HAP-1 (cell line): ENCODE results near the gene SLC18B1.

Source experiments
- DNase-seq, 2 experiments: peaks; one replicate each; pipeline ENCODE4 v3.0.0-alpha.2; 2016 to 2020; ENCODE audit warnings: low spot score in 2 of 2
- H3K27me3 ChIP-seq: fragments of 250-450 bp; sonication (Bioruptor Pico); 2 replicates; pipeline ENCODE4 v1.5.1; 2020; ENCODE audit warnings: low read depth, mild to moderate bottlenecking, moderate library complexity
- H3K36me3 ChIP-seq: fragments of 250-450 bp; sonication (Bioruptor Pico); replicated peaks from 2 replicates; pipeline ENCODE4 v1.5.1; 2020; ENCODE audit warnings: mild to moderate bottlenecking
- H3K4me1 ChIP-seq: fragments of 250-450 bp; sonication (Bioruptor Pico); 2 replicates; pipeline ENCODE4 v1.5.1; 2020; ENCODE audit warnings: mild to moderate bottlenecking
- H3K4me3 ChIP-seq: fragments of 250-450 bp; sonication (Bioruptor Pico); 2 replicates; pipeline ENCODE4 v1.5.1; 2020; ENCODE audit warnings: mild to moderate bottlenecking, moderate library complexity
- H3K9me3 ChIP-seq: fragments of 250-450 bp; sonication (Bioruptor Pico); 2 replicates; pipeline ENCODE4 v1.5.1; 2020; ENCODE audit warnings: mild to moderate bottlenecking, moderate library complexity
- in situ Hi-C: fragments of 300-500 bp; cut with MboI; formaldehyde crosslinking; loops from 3 replicates; pipeline ENCODE4 v1.14.3; 2020; ENCODE audit warnings: low sequenced_read_pairs, inconsistent platforms, mixed read lengths

The SLC18B1 gene

DNA sequence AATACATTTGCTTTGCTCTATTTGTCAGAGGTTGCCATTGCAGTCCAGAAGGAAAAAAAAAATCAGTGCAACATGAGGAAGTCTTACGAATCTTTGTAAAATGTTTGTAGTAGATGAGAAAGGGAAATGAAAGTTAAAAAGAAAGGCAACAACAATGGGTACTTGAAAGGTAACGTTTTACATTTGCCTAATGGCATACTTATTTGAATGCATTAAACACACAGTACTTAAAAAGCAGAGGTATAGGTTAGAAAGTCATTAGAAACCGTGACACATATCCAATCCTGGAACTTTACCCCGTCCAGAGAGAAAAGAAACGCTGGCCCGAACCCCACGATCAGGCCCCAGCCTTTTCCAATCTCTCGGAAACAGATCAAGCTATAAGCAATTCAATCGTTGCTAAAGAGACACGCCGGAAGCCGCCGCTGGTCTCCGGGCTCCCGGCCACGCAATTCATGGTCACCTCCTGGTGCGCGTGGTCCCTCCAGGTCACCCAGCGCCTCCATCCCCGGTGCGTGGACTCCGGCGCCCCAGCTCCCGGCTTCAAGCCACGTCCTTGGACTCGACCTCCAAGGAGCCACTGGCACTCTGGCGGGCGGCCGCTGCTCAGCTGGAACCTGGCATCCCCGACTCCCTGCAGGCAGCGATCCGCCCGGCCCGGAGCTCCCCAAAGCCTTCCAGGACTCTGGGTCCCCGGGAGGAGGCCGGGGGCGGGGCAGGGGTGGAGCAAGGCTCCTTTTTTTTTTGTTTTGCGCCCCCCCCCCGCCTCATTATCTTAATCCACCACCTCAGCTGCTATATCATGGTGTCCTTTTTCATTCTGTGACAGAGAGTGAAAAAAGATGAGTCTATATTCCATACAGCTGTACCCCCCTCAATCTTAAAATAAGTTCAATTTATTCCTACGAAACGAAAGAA, at the start of gene SLC18B1:
Gene SLC18B1, minus strand, starts transcription at position 687 of the 918 bp plus-strand sequence. Its CDS starts 181 bp downstream, at position 506.
- peak in 1 of 2 experiments; percentile 72 for DNase-seq
- H3K9me3 ChIP-seq = no peaks in the 10 kb centered on the region
- H3K4me1 ChIP-seq = peaks cover 3% of the 10 kb centered on the region
- H3K4me3 ChIP-seq = peak within 1 kb of the TSS; percentile 68
- no peaks in the 10 kb centered on the region for H3K27me3 ChIP-seq
- in situ Hi-C loops = loop anchor here (25.0 kb wide), 1 partner anchor 511 kb away; no protein-coding TSS in a partner anchor
- H3K36me3 ChIP-seq = peaks cover 12% of the 10 kb centered on the region

DNA sequence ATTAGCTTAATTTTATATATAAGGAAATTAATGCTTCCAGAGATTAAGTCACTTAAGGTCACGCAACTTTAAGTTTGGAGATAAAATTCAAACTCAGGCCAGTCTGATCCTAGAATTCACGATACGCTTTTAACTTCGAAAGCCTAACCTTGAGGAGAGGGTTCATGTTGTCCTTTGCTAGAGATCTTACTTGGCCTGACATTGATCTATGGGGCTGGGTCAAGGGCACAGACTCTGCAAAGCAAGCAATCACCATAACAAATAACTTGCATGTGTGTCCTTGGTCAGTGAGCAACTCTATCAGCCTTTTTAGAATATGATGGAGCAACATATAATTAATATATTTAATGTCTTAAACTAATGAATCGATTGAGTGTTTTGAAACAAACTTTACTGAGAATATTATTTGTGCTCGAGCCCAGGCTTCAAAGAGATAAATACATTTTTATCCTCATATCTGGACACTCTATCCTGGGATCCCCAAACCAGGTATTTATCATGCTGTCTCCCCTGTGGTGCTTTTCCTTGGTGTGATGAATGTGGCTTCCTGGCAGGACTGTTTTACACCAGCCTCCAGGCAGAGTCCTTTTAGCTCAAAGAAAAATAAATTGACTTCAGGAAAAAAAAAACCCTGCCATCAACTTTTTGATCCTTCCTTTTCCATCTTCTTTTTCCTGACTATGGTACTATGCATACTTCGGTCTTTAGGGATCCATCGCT, 45.0 kb upstream of the SLC18B1 start:
- H3K36me3 ChIP-seq = no peaks in the 10 kb centered on the region
- in situ Hi-C loops = no loop called here
- DNase-seq = no peak
- no peaks in the 10 kb centered on the region for H3K9me3 ChIP-seq
- no peaks in the 10 kb centered on the region for H3K27me3 ChIP-seq
- H3K4me1 ChIP-seq = no peaks in the 10 kb centered on the region
- no peak overlapping the region for H3K4me3 ChIP-seq

- in situ Hi-C loops = no loop called here
- Histone ChIP-seq H3K36me3 (no peaks in the 10 kb centered on the region), H3K9me3 (no peaks in the 10 kb centered on the region), H3K4me1 (no peaks in the 10 kb centered on the region), H3K4me3 (no peak overlapping the region), H3K27me3 (no peaks in the 10 kb centered on the region)
- DNase-seq = no peak
Observed at GRCh38 chr6:132841966-132842365, 43.5 kb upstream of the SLC18B1 start.

DNA sequence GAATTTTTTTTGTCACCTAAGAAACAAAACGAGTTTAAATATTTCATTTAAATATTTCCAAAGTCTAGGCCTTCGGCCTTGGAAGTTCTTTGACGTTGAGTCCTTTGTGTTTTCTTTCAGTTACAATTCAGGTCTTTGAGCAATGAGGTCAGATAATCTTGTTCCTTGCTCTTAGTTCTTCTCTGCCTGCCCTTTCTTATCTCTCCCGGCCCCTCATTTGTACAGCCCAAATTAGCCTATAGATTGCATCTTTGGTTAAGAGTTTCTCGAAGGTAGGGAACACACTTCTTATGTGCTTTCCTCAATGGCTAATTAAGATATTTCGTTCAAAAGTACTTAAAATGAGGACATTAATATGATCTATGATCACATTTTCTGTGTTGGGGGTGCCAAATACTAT, 34.5 kb upstream of the SLC18B1 start:
- in situ Hi-C loops = loop anchor here (10.0 kb wide), 1 partner anchor 112 kb away; no protein-coding TSS in a partner anchor
- H3K27me3 ChIP-seq = no peaks in the 10 kb centered on the region
- H3K9me3 ChIP-seq = no peaks in the 10 kb centered on the region
- no peaks in the 10 kb centered on the region for H3K36me3 ChIP-seq
- no peak for DNase-seq
- H3K4me1 ChIP-seq = peaks cover 11% of the 10 kb centered on the region
- no peak overlapping the region for H3K4me3 ChIP-seq

DNA sequence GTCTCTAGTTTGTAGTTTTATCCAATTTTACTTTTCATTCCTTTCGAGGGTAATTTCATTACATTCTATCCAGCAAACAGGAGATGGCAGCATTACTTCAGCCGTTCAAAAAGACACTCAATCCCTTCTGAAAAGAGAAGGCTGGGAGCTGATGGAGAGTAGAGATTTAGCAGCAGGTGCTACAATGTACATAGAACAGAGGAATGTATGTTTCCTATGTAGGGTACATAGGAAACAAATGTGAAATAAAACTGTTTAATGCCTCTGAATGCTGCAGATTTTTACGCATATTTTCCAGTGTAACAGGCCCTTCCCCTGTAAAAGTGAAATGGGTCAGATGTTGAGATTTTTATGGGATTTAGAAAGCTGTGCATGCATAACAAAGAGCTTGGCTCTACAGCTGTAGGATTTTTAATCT, 31.9 kb upstream of the SLC18B1 start:
- Histone ChIP-seq H3K36me3 (no peaks in the 10 kb centered on the region), H3K27me3 (no peaks in the 10 kb centered on the region), H3K4me3 (no peak overlapping the region), H3K9me3 (no peaks in the 10 kb centered on the region), H3K4me1 (peaks cover 11% of the 10 kb centered on the region)
- in situ Hi-C loops = loop anchor here (10.0 kb wide), 1 partner anchor 114 kb away; no protein-coding TSS in a partner anchor
- DNase-seq = peak; percentile 58 to 87

GRCh38 chr6:132820629-132821381, 22.4 kb upstream of the SLC18B1 start:
- in situ Hi-C loops = loop anchor here (10.0 kb wide), 1 partner anchor 734 kb away; no protein-coding TSS in a partner anchor
- no peaks in the 10 kb centered on the region for H3K27me3 ChIP-seq
- peak; percentile 42 to 47 for DNase-seq
- H3K36me3 ChIP-seq = peaks cover 37% of the 10 kb centered on the region
- H3K9me3 ChIP-seq = no peaks in the 10 kb centered on the region
- H3K4me3 ChIP-seq = no peak overlapping the region
- H3K4me1 ChIP-seq = peaks cover 34% of the 10 kb centered on the region

DNA sequence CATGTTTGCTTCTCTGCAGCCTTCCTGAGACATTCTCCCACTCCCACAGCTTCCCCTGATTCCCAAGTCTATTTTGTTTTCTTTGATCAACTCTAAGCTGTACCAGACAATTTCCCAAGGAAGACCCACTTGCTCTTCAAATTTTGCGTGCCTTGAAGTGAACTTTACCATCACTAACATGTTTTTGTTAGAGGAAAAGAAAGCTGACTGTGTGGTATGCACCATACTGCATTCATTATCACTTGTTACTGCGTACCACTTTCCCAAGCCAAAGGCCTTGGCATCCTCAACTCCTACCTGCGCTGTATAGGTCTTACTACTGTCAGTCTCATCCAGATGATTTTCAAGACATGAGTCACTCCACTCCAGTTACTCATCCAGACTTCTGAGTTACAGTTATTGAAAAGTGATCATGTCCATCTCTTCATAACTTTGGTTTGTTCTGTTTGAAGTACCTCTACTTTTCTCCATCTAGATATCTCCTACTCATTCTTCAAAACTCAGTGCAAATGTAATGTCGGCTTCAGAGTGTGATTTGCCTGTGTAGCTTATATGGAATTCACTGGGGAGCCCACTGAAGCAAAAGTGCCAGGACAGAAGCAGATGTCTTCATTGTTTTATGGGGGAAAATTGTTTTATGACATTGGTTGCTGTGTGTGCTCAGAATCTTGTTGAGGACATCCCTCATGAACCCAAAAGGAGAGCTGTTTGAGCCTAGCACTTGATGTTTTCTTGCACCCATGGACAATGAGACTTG, 21.1 kb upstream of the SLC18B1 start:
- DNase-seq = no peak
- Histone ChIP-seq H3K4me3 (no peak overlapping the region), H3K9me3 (no peaks in the 10 kb centered on the region), H3K4me1 (peaks cover 34% of the 10 kb centered on the region), H3K36me3 (peaks cover 49% of the 10 kb centered on the region), H3K27me3 (no peaks in the 10 kb centered on the region)
- in situ Hi-C loops = loop anchor here (10.0 kb wide), 1 partner anchor 735 kb away; no protein-coding TSS in a partner anchor

- no peak overlapping the region for H3K4me3 ChIP-seq
- DNase-seq = no peak
- no peaks in the 10 kb centered on the region for H3K9me3 ChIP-seq
- H3K36me3 ChIP-seq = peaks cover 50% of the 10 kb centered on the region
- no peaks in the 10 kb centered on the region for H3K27me3 ChIP-seq
- in situ Hi-C loops = no loop called here
- peaks cover 34% of the 10 kb centered on the region for H3K4me1 ChIP-seq
Observed at GRCh38 chr6:132818404-132819359, 20.2 kb upstream of the SLC18B1 start.

DNA sequence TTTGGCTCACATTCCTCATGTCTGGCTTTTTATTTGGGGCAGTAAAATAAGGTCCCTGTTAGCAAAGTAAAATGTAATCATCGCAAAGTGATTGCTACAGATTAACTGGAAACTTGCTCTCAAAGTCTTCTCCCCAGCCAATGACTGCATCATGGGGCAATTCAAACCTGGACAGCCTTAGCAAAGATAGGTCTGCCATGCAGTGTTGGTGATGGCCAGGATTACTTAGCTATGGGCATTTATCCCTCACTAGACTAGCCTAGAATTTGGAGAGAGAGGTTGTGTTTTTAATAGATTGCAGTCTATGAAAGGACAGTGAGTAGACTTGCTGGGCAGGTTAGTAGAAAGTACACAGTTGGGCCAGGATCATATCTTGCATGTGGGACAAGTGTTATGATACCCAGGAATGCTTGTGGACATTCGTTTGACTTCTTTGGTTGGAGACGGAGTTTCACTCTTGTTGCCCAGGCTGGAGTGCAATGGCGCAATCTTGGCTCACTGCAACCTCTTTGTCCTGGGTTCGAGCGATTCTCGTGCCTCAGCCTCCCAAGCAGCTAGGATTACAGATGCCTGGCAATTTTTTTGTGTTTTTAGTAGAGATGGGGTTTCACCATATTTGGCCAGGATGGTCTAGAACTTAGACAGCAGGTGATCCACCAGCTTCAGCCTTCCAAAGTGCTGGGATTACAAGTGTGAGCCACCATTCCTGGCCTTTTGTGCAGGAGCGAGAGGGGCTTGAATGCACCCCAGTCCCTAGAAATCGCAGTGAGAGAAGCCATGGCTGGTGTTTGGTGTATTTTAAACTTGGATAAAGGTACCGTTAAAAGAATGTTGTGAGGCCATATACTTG, 19.3 kb upstream of the SLC18B1 start:
- peaks cover 50% of the 10 kb centered on the region for H3K36me3 ChIP-seq
- in situ Hi-C loops = no loop called here
- H3K9me3 ChIP-seq = no peaks in the 10 kb centered on the region
- peaks cover 40% of the 10 kb centered on the region for H3K4me1 ChIP-seq
- H3K4me3 ChIP-seq = no peak overlapping the region
- no peaks in the 10 kb centered on the region for H3K27me3 ChIP-seq
- DNase-seq = peak in 1 of 2 experiments; percentile 21

DNA sequence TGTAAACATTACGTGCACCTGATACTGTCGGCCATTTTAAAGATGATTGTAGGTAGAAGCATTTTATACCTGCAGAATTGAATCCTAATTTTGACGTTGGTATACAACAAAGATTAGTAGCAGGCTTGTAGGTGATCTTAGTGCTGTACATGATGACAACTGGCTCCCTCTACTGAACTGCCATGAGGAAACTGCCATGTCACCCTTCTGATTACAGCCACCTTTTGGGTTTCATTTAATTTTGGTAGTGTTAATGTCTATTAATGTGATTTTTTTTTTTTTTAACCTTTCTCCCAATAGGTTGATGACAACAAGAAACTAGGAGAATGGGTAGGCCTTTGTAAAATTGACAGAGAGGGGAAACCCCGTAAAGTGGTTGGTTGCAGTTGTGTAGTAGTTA, 18.2 kb upstream of the SLC18B1 start:
- in situ Hi-C loops = no loop called here
- DNase-seq = no peak
- H3K27me3 ChIP-seq = no peaks in the 10 kb centered on the region
- peaks cover 50% of the 10 kb centered on the region for H3K36me3 ChIP-seq
- no peaks in the 10 kb centered on the region for H3K9me3 ChIP-seq
- H3K4me3 ChIP-seq = peak overlapping the region; percentile 90
- peaks cover 48% of the 10 kb centered on the region for H3K4me1 ChIP-seq
